ENCODE measurements around the gene A1BG.
"Not testable (repeated sequence)": the region's sequence is repeated elsewhere in the genome, so short reads cannot be mapped to it uniquely, and the experiment has no call there.

The A1BG gene

GRCh38 chr19:58386576-58387337, 33.5 kb upstream of the A1BG start, which contains the start of gene RPS5:
Gene RPS5, plus strand, starts transcription at chr19:58387269. Its CDS starts 869 bp downstream, at chr19:58388138.
- peak; percentile 86 to 94 for DNase-seq (ENCODE audit: low read depth in 1 of 2, low spot score in 1 of 2)

- DNase-seq (ENCODE audit: low read depth in 1 of 2, low spot score in 1 of 2), result peak in 1 of 2 donors; percentile 9
These were observed 32.7 kb upstream of the A1BG start for GRCh38 chr19:58385891-58386575.

- no peak for DNase-seq (ENCODE audit: low read depth in 1 of 2, low spot score in 1 of 2)
These were observed 32.1 kb upstream of the A1BG start for GRCh38 chr19:58385313-58385890.

DNA sequence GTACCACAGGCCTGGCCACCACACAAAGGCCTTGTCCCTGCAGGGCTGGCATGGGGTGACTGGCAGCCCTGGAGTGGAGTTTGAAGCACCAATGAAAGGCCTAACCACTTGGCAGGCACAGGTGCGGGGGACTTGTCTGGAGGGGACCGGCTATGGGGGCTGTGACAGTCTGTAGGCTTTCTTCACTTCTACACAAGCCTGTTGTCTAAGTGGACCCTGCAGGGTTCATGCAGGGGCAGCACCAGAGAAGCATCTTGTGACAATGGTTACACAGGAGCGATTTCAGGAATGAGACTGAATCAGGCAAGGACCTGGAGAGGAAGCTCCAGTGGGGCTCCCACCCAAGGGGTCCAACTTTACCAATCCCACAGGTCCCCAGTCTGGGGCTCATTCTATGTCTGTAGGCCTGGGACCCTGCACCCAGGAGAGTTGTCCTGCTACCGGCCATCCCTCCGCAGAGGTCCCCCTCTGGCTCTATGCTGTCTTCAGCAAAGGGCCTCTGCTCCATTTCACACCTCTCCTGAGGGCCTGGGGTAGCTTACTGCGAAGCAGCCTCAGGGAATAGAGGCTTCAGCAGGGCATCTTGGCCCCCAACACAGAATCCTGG, 29.8 kb upstream of the A1BG start:
- DNase-seq (ENCODE audit: low read depth in 1 of 2, low spot score in 1 of 2), result no peak

GRCh38 chr19:58381460-58382212, 28.3 kb upstream of the A1BG start:
- no peak for DNase-seq (ENCODE audit: low read depth in 1 of 2, low spot score in 1 of 2)

GRCh38 chr19:58380662-58381459, 27.6 kb upstream of the A1BG start, which contains the start of gene ZNF837:
Gene ZNF837, minus strand, starts transcription at chr19:58381030. Its CDS starts 11,698 bp downstream, at chr19:58369332.
- peak; percentile 93 to 95 for DNase-seq (ENCODE audit: low read depth in 1 of 2, low spot score in 1 of 2)

GRCh38 chr19:58380037-58380661, 26.9 kb upstream of the A1BG start:
- no peak for DNase-seq (ENCODE audit: low read depth in 1 of 2, low spot score in 1 of 2)

DNA sequence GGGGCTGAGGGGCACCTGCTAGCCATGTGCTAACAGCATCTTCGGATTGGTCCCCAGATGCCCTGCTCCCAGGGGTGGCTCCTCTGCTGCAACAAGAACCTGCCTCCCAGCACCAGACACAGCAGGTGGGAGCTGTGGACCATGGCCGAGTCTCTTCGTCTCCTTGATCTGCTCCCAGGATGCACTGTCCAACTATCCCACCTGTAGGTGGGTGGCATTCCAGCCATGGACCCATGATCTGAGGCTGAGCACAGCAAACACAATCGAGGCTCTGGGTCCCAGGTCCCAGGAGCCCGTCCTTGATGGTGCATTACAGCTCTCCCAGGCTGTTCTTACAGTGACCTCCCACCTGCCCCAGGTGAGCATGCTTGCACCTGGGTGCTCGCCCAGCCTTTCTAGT, 26.0 kb upstream of the A1BG start:
- no peak for DNase-seq (ENCODE audit: low read depth in 1 of 2, low spot score in 1 of 2)

DNA sequence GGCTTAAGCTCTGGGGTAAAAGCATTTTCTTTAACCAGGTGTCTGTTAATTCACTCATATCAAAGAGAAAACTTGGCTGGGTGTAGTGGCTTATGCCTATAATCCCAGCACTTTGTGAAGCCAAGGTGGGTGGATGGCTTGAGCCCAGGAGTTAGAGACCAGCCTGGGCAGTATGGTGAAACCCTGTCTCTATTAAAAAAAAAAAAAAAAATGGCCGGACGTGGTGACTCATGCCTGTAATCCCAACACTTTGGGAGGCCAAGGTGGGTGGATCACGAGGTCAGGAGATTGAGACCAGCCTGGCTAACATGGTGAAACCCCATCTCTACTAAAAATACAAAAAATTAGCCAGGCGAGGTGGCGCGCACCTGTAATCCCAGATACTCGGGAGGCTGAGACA, 23.4 kb upstream of the A1BG start:
- not testable (repeated sequence) for DNase-seq (ENCODE audit: low read depth in 1 of 2, low spot score in 1 of 2)

DNA sequence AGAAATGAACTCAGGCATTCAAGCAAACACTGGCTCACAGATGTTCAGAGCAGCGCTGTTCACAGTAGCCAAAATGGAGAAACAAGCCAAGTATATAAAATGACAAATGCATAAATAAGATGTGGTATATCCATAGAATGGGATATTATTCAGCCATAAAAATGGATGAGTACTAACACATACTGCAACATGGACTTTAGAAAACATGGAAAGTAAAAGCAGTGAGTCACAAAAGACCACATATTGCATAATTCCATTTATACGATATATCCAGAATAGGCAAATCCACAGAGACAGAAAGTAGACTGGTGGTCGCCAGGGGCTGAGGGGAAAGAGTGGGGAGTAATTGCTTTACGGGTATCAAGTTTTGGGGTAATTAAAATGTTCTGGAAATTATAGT, 20.9 kb upstream of the A1BG start:
- no peak for DNase-seq (ENCODE audit: low read depth in 1 of 2, low spot score in 1 of 2)

DNA sequence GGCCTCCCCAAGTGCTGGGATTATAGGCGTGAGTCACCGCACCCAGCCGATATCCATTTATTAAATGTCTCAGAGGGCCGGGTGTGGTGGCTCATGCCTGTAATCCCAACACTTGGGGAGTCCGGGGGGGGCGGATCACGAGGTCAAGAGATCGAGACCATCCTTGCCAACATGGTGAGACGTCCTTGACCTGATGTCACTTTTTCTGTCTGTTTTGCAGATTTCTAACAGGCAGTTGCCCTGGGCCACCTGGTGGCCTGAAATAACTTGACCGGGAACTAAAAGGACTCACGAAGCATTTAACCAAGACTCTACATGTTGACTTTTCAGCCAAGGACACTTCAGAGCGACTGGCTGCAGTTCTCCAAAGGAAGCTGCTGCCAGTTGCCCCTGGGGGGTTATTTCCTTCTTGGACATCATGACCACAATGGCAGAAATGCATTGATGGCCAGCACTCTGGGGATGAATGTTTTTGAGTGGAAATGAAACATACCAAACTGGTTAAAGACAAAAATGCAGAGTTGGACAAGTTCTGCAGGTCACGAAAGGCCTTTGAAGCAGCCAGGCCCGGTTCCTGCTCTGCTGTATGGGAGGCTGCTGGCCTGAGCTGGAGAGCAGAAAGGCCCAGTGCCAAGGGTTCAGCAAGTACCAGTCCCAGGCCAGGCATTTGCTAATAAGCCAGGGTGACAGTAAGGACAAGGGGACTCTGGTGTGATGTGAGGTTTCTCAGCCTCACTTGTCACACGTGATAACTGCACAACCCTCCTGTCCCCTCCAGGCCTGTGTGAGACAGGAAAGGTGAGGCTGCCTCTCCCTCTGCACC, 19.2 kb upstream of the A1BG start:
- no peak for DNase-seq (ENCODE audit: low read depth in 1 of 2, low spot score in 1 of 2)

- DNase-seq (ENCODE audit: low read depth in 1 of 2, low spot score in 1 of 2), result no peak
These were observed 15.5 kb upstream of the A1BG start for GRCh38 chr19:58368561-58369360.

DNA sequence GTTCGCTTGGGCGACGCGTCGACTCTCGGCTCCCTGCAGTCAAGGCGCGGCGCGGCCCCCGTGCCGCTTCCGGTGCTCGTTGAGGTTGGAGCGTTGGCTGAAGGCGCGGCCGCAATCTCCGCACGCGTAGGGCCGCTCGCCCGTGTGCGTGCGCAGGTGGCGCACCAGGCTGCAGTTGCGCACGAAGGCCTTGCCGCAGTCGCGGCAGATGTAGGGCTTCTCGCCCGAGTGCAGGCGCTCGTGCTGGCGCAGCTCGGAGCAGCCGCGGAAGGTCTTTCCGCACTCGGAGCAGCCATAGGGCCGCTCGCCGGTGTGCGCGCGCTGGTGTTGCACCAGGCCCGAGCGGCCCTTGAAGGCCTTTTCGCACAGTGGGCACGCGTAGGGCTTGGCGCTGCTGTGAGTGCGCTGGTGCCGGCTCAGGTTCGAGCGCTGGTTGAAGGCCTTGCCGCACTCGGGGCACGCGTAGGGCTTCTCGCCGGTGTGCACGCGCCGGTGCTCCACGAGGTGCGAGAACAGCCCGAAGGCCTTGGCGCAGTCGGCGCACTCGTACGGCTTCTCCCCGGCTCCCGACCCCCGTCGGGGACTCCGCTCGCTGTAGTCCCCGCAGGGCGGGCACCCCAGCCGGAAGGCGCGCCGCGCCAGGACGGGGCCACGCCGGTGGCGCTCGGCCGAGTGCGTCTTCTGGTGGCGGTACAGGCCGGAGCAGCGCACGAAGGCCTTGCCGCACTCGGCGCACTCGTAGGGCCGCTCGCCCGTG, 14.6 kb upstream of the A1BG start:
- DNase-seq (ENCODE audit: low read depth in 1 of 2, low spot score in 1 of 2), result no peak

GRCh38 chr19:58366585-58367430, 13.5 kb upstream of the A1BG start:
- DNase-seq (ENCODE audit: low read depth in 1 of 2, low spot score in 1 of 2), result no peak

- no peak for DNase-seq (ENCODE audit: low read depth in 1 of 2, low spot score in 1 of 2)
These were observed 10.9 kb upstream of the A1BG start for GRCh38 chr19:58364146-58364545.

DNA sequence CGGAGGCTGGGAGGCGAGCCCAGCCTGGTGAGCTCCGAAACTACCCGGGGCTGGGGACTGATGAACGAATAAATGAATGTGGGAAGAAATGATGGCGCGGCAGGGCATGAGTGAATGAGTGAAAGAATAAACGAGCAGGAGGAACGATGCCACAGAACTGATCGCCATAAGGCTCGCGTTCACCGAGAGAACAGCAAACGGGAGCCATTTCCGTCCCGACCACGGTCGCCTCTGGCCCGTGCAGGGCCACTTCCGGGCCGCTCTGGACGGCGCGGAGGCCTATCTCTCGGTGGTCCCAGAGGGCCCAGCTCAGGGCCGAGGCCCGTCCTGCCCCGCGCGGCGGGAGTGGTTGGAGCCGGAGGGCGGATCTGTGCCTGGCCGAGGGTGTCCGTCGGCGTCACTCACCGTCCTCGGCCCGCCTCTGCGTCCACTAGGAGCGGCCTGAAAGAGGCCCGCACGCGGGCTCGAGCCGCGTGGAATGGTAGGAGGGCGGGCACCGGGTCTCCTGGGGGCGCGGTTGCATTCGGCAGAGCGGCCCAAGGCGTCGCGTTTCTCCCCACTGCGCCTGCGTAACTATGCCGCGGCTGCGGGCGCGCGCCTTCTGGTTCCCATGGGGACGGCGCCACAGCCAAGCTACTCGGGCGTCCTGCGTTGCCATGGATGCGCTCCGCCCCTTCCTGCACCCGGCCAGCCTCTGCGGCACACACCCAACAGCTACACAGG, 9.1 kb upstream of the A1BG start, which contains the start of gene ZNF497:
ZNF497 (minus strand) TSS at position 480 of the 723 bp plus-strand sequence. CDS start 5,116 bp downstream, outside the sequence.
- peak; percentile 93 to 94 for DNase-seq (ENCODE audit: low read depth in 1 of 2, low spot score in 1 of 2)
